H1 (cell line): ENCODE measurements around the gene TAL2. TPM values are rescaled to one million over a fixed set of nuclear protein-coding genes. Genes with fewer than 3 reads are reported as not detected.

Source experiments
- CTCF ChIA-PET: fragments of 300-600 bp; sonication (Branson Sonifier 250); formaldehyde crosslinking; loops from one replicate; lab custom pipeline; 2021; ENCODE audit not compliant: partially characterized antibody; lab: Charles Lee
- POLR2A ChIA-PET: fragments of 300-600 bp; sonication (Branson Sonifier 250); formaldehyde crosslinking; loops from one replicate; lab custom pipeline; 2021; ENCODE audit warnings: inconsistent platforms; ENCODE audit not compliant: partially characterized antibody; lab: Charles Lee
- DNase-seq, 2 experiments: peaks; one replicate each; pipeline versions ENCODE4 v3.0.0 to v3.0.0-alpha.2; 2010 to 2022; ENCODE audit warnings: low spot score in 2 of 2, low read depth in 1 of 2, mixed read lengths in 1 of 2
- FAIRE-seq: peaks from 2 replicates; lab custom pipeline; 2011; peaks lifted over from hg19 to GRCh38; lab: Jason Lieb, UNC
- H2AFZ ChIP-seq: 2 replicates; pipeline ENCODE4 v1.8.1; 2012; ENCODE audit warnings: low read length, inconsistent platforms
- H2AK5ac ChIP-seq: 2 replicates; pipeline ENCODE4 v1.6.1; 2013; ENCODE audit warnings: low read depth, low read length
- H2BK120ac ChIP-seq: replicated peaks from 2 replicates; pipeline ENCODE3; 2013; ENCODE audit warnings: low read depth, low read length, inconsistent platforms
- H2BK12ac ChIP-seq: 2 replicates; pipeline ENCODE4 v1.6.1; 2013; ENCODE audit warnings: low read depth, low read length
- H2BK15ac ChIP-seq: 2 replicates; pipeline ENCODE4 v1.6.1; 2013; ENCODE audit warnings: low read length
- H2BK20ac ChIP-seq: 2 replicates; pipeline ENCODE4 v1.6.1; 2013; ENCODE audit warnings: low read length
- H2BK5ac ChIP-seq: 2 replicates; pipeline ENCODE4 v1.6.1; 2013; ENCODE audit warnings: low read depth, low read length
- H3K14ac ChIP-seq: 2 replicates; pipeline ENCODE4 v1.6.1; 2013; ENCODE audit warnings: inconsistent platforms; ENCODE audit not compliant: insufficient read length
- H3K18ac ChIP-seq: 2 replicates; pipeline ENCODE4 v1.6.1; 2013; ENCODE audit warnings: low read length; ENCODE audit errors: extremely low read depth
- H3K23ac ChIP-seq: 2 replicates; pipeline ENCODE4 v1.6.1; 2013; ENCODE audit warnings: inconsistent platforms; ENCODE audit not compliant: insufficient read length
- H3K23me2 ChIP-seq: 2 replicates; pipeline ENCODE4 v1.6.1; 2013; ENCODE audit warnings: low read depth, low read length
- H3K27ac ChIP-seq: 2 replicates; pipeline ENCODE4 v1.6.1; 2011; ENCODE audit warnings: low read depth, low read length, inconsistent platforms
- H3K27me3 ChIP-seq, 4 experiments: replicated peaks in 1 of 4; 1 replicate in 1 of 4; 2 replicates in 3 of 4; pipeline versions ENCODE4 v1.6.1 to v1.8.1; 2011 to 2013; ENCODE audit warnings: low read length in 3 of 4, mild to moderate bottlenecking in 3 of 4, inconsistent platforms in 2 of 4, mixed read lengths in 2 of 4, moderate library complexity in 1 of 4; ENCODE audit not compliant: control insufficient read depth in 3 of 4, insufficient read depth in 3 of 4; ENCODE audit errors: extremely low read depth in 1 of 4
- H3K36me3 ChIP-seq, 4 experiments: 2 replicates each; pipeline versions ENCODE4 v1.6.1 to v1.8.1; 2011 to 2013; ENCODE audit warnings: mild to moderate bottlenecking in 4 of 4, low read length in 3 of 4, moderate library complexity in 2 of 4, control low read depth in 1 of 4, inconsistent platforms in 1 of 4; ENCODE audit not compliant: insufficient read depth in 4 of 4, control insufficient read depth in 2 of 4
- H3K4ac ChIP-seq: replicated peaks from 2 replicates; pipeline ENCODE3; 2013; ENCODE audit warnings: low read length, low read depth, mixed read lengths, inconsistent platforms; ENCODE audit not compliant: insufficient read length
- H3K4me1 ChIP-seq, 4 experiments: replicated peaks in 1 of 4; 1 replicate in 1 of 4; 2 replicates in 3 of 4; pipeline versions ENCODE4 v1.6.1 to v1.8.1; 2011 to 2013; ENCODE audit warnings: low read length in 3 of 4, inconsistent platforms in 2 of 4, mixed read lengths in 1 of 4; ENCODE audit not compliant: insufficient read depth in 4 of 4, control insufficient read depth in 3 of 4
- H3K4me2 ChIP-seq, 2 experiments: 2 replicates each; pipeline versions ENCODE4 v1.6.1 to v1.8.1; 2011 to 2013; ENCODE audit warnings: low read depth in 2 of 2, low read length in 2 of 2, control low read depth in 1 of 2, inconsistent platforms in 1 of 2, mild to moderate bottlenecking in 1 of 2; ENCODE audit not compliant: insufficient read depth in 1 of 2
- H3K4me3 ChIP-seq, 4 experiments: fragments of 200-600, 300-600 bp in 1 of 4; sonication (generic), shearing (Covaris generic), sonication (Bioruptor Twin) in 1 of 4; 2 replicates each; pipeline versions ENCODE4 v1.5.1 to v1.8.1; 2011 to 2016; ENCODE audit warnings: low read length in 4 of 4, low read depth in 3 of 4, control low read depth in 2 of 4, inconsistent platforms in 2 of 4, mild to moderate bottlenecking in 2 of 4, mixed read lengths in 1 of 4, moderate library complexity in 1 of 4; ENCODE audit not compliant: insufficient read depth in 2 of 4; ENCODE audit errors: extremely low read depth in 1 of 4
- H3K56ac ChIP-seq: replicated peaks from 2 replicates; pipeline ENCODE3; 2013; ENCODE audit warnings: low read depth, mild to moderate bottlenecking, mixed read lengths, low read length, inconsistent platforms; ENCODE audit not compliant: insufficient read length
- H3K79me1 ChIP-seq: 2 replicates; pipeline ENCODE4 v1.6.1; 2013; ENCODE audit warnings: low read depth, low read length, control low read depth
- H3K79me2 ChIP-seq, 2 experiments: 2 replicates each; pipeline versions ENCODE4 v1.6.1 to v1.8.1; 2012 to 2013; ENCODE audit warnings: low read length in 2 of 2, mild to moderate bottlenecking in 2 of 2, inconsistent platforms in 1 of 2; ENCODE audit not compliant: insufficient read depth in 2 of 2, control insufficient read depth in 1 of 2
- H3K9ac ChIP-seq, 4 experiments: replicated peaks in 1 of 4; 1 replicate in 1 of 4; 2 replicates in 3 of 4; pipeline versions ENCODE4 v1.6.1 to v1.8.1; 2011 to 2013; ENCODE audit warnings: low read depth in 3 of 4, low read length in 3 of 4, control low read depth in 2 of 4, mild to moderate bottlenecking in 2 of 4, moderate library complexity in 2 of 4, inconsistent platforms in 1 of 4; ENCODE audit errors: extremely low read depth in 1 of 4
- H3K9me3 ChIP-seq, 2 experiments: 2 replicates each; pipeline versions ENCODE4 v1.6.1 to v1.8.1; 2012 to 2013; ENCODE audit warnings: mild to moderate bottlenecking in 2 of 2, moderate library complexity in 2 of 2, control low read depth in 1 of 2, inconsistent platforms in 1 of 2, low read depth in 1 of 2, low read length in 1 of 2, mixed read lengths in 1 of 2; ENCODE audit not compliant: insufficient read depth in 2 of 2
- H4K20me1 ChIP-seq, 2 experiments: replicated peaks in 1 of 2; 2 replicates each; pipeline versions ENCODE3 to v1.8.1; 2011 to 2013; ENCODE audit warnings: inconsistent platforms in 2 of 2, low read length in 2 of 2, mild to moderate bottlenecking in 1 of 2; ENCODE audit not compliant: insufficient read depth in 2 of 2, control insufficient read depth in 1 of 2
- H4K5ac ChIP-seq: 2 replicates; pipeline ENCODE4 v1.6.1; 2013; ENCODE audit warnings: low read length, low read depth, mixed read lengths, inconsistent platforms; ENCODE audit not compliant: insufficient read length
- H4K8ac ChIP-seq: 2 replicates; pipeline ENCODE4 v1.8.0; 2013; ENCODE audit warnings: mild to moderate bottlenecking, moderate library complexity, low read length, inconsistent platforms; ENCODE audit not compliant: insufficient read depth; ENCODE audit errors: extremely low read depth
- H4K91ac ChIP-seq: replicated peaks from 2 replicates; pipeline ENCODE3; 2013; ENCODE audit warnings: low read length, mixed read lengths, inconsistent platforms; ENCODE audit not compliant: insufficient read length
- BACH1 ChIP-seq: IDR thresholded peaks from 2 replicates; pipeline ENCODE4 v1.6.1; 2012; ENCODE audit warnings: low read length, improper control_type of control experiment
- FOSL1 ChIP-seq: IDR thresholded peaks from 2 replicates; pipeline ENCODE4 v1.6.1; 2011; ENCODE audit warnings: mild to moderate bottlenecking, low read depth, low read length, moderate library complexity; ENCODE audit not compliant: insufficient read depth
- JUND ChIP-seq: IDR thresholded peaks from 2 replicates; pipeline ENCODE4 v1.6.1; 2011; ENCODE audit warnings: mild to moderate bottlenecking, improper control_type of control experiment, low read length
- TBP ChIP-seq: IDR thresholded peaks from 2 replicates; pipeline ENCODE4 v1.6.1; 2011; ENCODE audit warnings: low read depth, low read length, improper control_type of control experiment
- TCF12 ChIP-seq: IDR thresholded peaks from 2 replicates; pipeline ENCODE4 v1.6.1; 2011; ENCODE audit warnings: low read depth, mild to moderate bottlenecking, low read length
- WGBS, 2 experiments: shearing (Covaris generic) in 1 of 2; methylation state at CpG; one replicate each; pipeline versions ENCODE4 v1.1.6 to v1.1.7; 2013 to 2015; ENCODE audit warnings: low lambda C conversion rate in 2 of 2, mixed read lengths in 2 of 2, inconsistent platforms in 1 of 2, low coverage in 1 of 2, missing lambda C conversion rate in 1 of 2; ENCODE audit not compliant: insufficient replicate concordance in 2 of 2, insufficient coverage in 1 of 2, insufficient read length in 1 of 2; ENCODE audit errors: extremely low coverage in 1 of 2, missing lambda C conversion rate in 1 of 2; 5-methylcytosine and 5-hydroxymethylcytosine counted together
- polyA plus RNA-seq, 7 experiments: library from polyadenylated mRNA; depleted of rRNA in 3 of 7; stranded (reverse) in 5 of 7; unstranded in 2 of 7; fragments of >200 nt in 5 of 7; fragments of 200-250 nt in 2 of 7; gene quantifications; 1 replicate in 5 of 7; 2 replicates in 1 of 7; 4 replicates in 1 of 7; pipeline versions ENCODE4 v1.2.1 to v1.2.3, GENCODE V29; 2011 to 2013; ENCODE audit warnings: missing spikeins in 2 of 7, mixed read lengths in 2 of 7
- total RNA-seq: library from RNA; stranded (reverse); fragmentation: NEBNext Ultra II Directional; extraction: Animal tissue kit (Norgen Biotek cat#: 25700); gene quantifications from 2 replicates; pipeline ENCODE4 v1.2.1, GENCODE V29; 2021

Gene TAL2
- total and polyA plus RNA-seq, 2 of the 8 experiments (the other 6 are each of a cell fraction or from before 2014, with no cell fraction given): 0.65 to 0.82 TPM

GRCh38 chr9:105681724-105682123 lies 19.5 kb downstream of the TAL2 start:
- H2AFZ ChIP-seq: no peak overlapping the region
- no peak overlapping the region for H3K23ac ChIP-seq
- no peak overlapping the region for H3K4me2 ChIP-seq
- no peak overlapping the region for H2BK120ac ChIP-seq
- H2BK5ac ChIP-seq: no peak overlapping the region
- TF ChIP-seq FOSL1 (no peak), TCF12 (no peak), TBP (no peak), JUND (no peak), BACH1 (no peak)
- H4K91ac ChIP-seq: no peak overlapping the region
- no peaks in the 10 kb centered on the region for H4K20me1 ChIP-seq
- H3K79me2 ChIP-seq: no peaks in the 10 kb centered on the region
- no peaks in the 10 kb centered on the region for H3K9me3 ChIP-seq
- CTCF ChIA-PET: interaction anchor here (0.9 to 1.0 kb wide), 2 partner anchors 11 to 32 kb away, joined by 3 read pairs; no protein-coding TSS in a partner anchor
- POLR2A ChIA-PET: no interaction called here
- FAIRE-seq: no peak
- no peak overlapping the region for H3K27ac ChIP-seq
- no peaks in the 10 kb centered on the region for H3K36me3 ChIP-seq
- H4K5ac ChIP-seq: no peak overlapping the region
- 100% methylated on average over 1 of the region's 1 CpG; no CpG with 5 or more reads in 1 of the 2 experiments for WGBS, 2 experiments
- DNase-seq: no peak
- H3K4me1 ChIP-seq: peaks cover 0 to 8% (median 7%) of the 10 kb centered on the region in 4 experiments; a peak in 5 of 7 replicates
- H4K8ac ChIP-seq: no peak overlapping the region
- H3K27me3 ChIP-seq: no peaks in the 10 kb centered on the region
- no peak overlapping the region for H3K4me3 ChIP-seq
- no peak overlapping the region for H3K9ac ChIP-seq
- H3K4ac ChIP-seq: no peak overlapping the region
- H3K18ac ChIP-seq: no peak overlapping the region
- no peak overlapping the region for H2AK5ac ChIP-seq
- no peak overlapping the region for H3K14ac ChIP-seq
- no peak overlapping the region for H2BK15ac ChIP-seq
- H3K79me1 ChIP-seq: no peaks in the 10 kb centered on the region
- H3K56ac ChIP-seq: no peak overlapping the region
- no peak overlapping the region for H2BK12ac ChIP-seq
- H3K23me2 ChIP-seq: no peaks in the 10 kb centered on the region
- H2BK20ac ChIP-seq: no peak overlapping the region
